Mesothelial cell of epicardium (in vitro differentiated cells): ENCODE results near the gene TBL3. TPM values are rescaled to one million over a fixed set of nuclear protein-coding genes. Genes with fewer than 3 reads are reported as not detected.
A peak's percentile ranks its signal among the peaks of the same experiment; 100 is the strongest.

Experiments
- DNase-seq, 2 experiments: peaks; one replicate each; pipeline ENCODE4 v3.0.0; 2021; ENCODE audit warnings: low spot score in 2 of 2; ENCODE audit not compliant: unreplicated experiment in 2 of 2
- H3K27ac Mint-ChIP-seq: 2 replicates; pipeline ENCODE4 v1.8.0; 2021; ENCODE audit warnings: mixed read lengths
- H3K27me3 Mint-ChIP-seq: 2 replicates; pipeline ENCODE4 v1.8.0; 2021; ENCODE audit warnings: low read depth, mixed read lengths
- H3K36me3 Mint-ChIP-seq: 2 replicates; pipeline ENCODE4 v1.8.0; 2021; ENCODE audit warnings: mixed read lengths
- H3K4me1 Mint-ChIP-seq: 2 replicates; pipeline ENCODE4 v1.8.0; 2021; ENCODE audit warnings: mixed read lengths
- H3K4me3 Mint-ChIP-seq: 2 replicates; pipeline ENCODE4 v1.8.0; 2021; ENCODE audit warnings: mild to moderate bottlenecking, moderate library complexity, mixed read lengths
- H3K9me3 Mint-ChIP-seq: 2 replicates; pipeline ENCODE4 v1.8.0; 2021; ENCODE audit warnings: mixed read lengths
- CTCF ChIP-seq: fragments of 200-600 bp; sonication (generic); IDR thresholded peaks from one replicate; pipeline ENCODE4 v1.5.0; 2021; ENCODE audit warnings: antibody characterized with exemption; ENCODE audit not compliant: unreplicated experiment
- total RNA-seq: library from RNA; stranded (reverse); gene quantifications from 3 replicates; pipeline ENCODE4 v1.2.1, GENCODE V29; 2021

The TBL3 gene
- total RNA-seq, 1 donor from 2014 or later, result 37.2 TPM

- DNase-seq, result no peak
Observed at GRCh38 chr16:1929105-1929504, 42.7 kb upstream of the TBL3 start.

GRCh38 chr16:1929578-1930337 is 42.1 kb upstream of the TBL3 start:
- H3K27ac Mint-ChIP-seq, result no peak overlapping the region
- peaks cover 9% of the 10 kb centered on the region for H3K27me3 Mint-ChIP-seq
- DNase-seq, result peak; percentile 94 to 99
- H3K9me3 Mint-ChIP-seq, result no peaks in the 10 kb centered on the region
- peaks cover 19% of the 10 kb centered on the region for H3K4me1 Mint-ChIP-seq
- TF ChIP-seq CTCF, result peak; percentile 99
- H3K4me3 Mint-ChIP-seq, result peak overlapping the region; percentile 58
- H3K36me3 Mint-ChIP-seq, result peaks cover 2% of the 10 kb centered on the region

More at GRCh38 chr16:1929105-1929504, 42.7 kb upstream of the TBL3 start:
- peaks cover 9% of the 10 kb centered on the region for H3K27me3 Mint-ChIP-seq
- no peaks in the 10 kb centered on the region for H3K9me3 Mint-ChIP-seq
- no peak for TF ChIP-seq CTCF
- H3K27ac Mint-ChIP-seq, result peak overlapping the region; percentile 63
- H3K4me3 Mint-ChIP-seq, result peak overlapping the region; percentile 65
- peaks cover 2% of the 10 kb centered on the region for H3K36me3 Mint-ChIP-seq
- H3K4me1 Mint-ChIP-seq, result peaks cover 23% of the 10 kb centered on the region

GRCh38 chr16:1930338-1930720 is 41.5 kb upstream of the TBL3 start:
- H3K4me3 Mint-ChIP-seq, result no peak overlapping the region
- no peak for TF ChIP-seq CTCF

GRCh38 chr16:1932050-1933028 is 39.5 kb upstream of the TBL3 start:
- peaks cover 9% of the 10 kb centered on the region for H3K27me3 Mint-ChIP-seq
- H3K4me1 Mint-ChIP-seq, result peaks cover 5% of the 10 kb centered on the region
- H3K27ac Mint-ChIP-seq, result no peak overlapping the region
- no peaks in the 10 kb centered on the region for H3K9me3 Mint-ChIP-seq
- H3K4me3 Mint-ChIP-seq, result no peak overlapping the region
- no peak for DNase-seq
- H3K36me3 Mint-ChIP-seq, result peaks cover 7% of the 10 kb centered on the region
- TF ChIP-seq CTCF, result no peak

More at GRCh38 chr16:1930338-1930720, 41.5 kb upstream of the TBL3 start:
- H3K4me1 Mint-ChIP-seq, result peaks cover 16% of the 10 kb centered on the region
- no peak for DNase-seq
- peaks cover 9% of the 10 kb centered on the region for H3K27me3 Mint-ChIP-seq
- H3K36me3 Mint-ChIP-seq, result peaks cover 2% of the 10 kb centered on the region
- no peak overlapping the region for H3K27ac Mint-ChIP-seq
- H3K9me3 Mint-ChIP-seq, result no peaks in the 10 kb centered on the region

GRCh38 chr16:1933097-1933661 is 38.7 kb upstream of the TBL3 start:
- no peak overlapping the region for H3K27ac Mint-ChIP-seq
- H3K27me3 Mint-ChIP-seq, result peaks cover 9% of the 10 kb centered on the region
- no peaks in the 10 kb centered on the region for H3K9me3 Mint-ChIP-seq
- no peak for DNase-seq
- no peak for TF ChIP-seq CTCF
- peaks cover 3% of the 10 kb centered on the region for H3K4me1 Mint-ChIP-seq
- H3K4me3 Mint-ChIP-seq, result no peak overlapping the region
- peaks cover 10% of the 10 kb centered on the region for H3K36me3 Mint-ChIP-seq
